H9 (cell line): ENCODE measurements around the gene RBFOX2. TPM values are rescaled to one million over a fixed set of nuclear protein-coding genes. Genes with fewer than 3 reads are reported as not detected.

Experiments
- DNase-seq: peaks from one replicate; pipeline ENCODE4 v3.0.0-alpha.2; 2017
- H2AFZ ChIP-seq: one replicate; pipeline ENCODE4 v1.6.1; 2013; ENCODE audit warnings: mild to moderate bottlenecking, low read length, control low read depth, moderate library complexity
- H2AK5ac ChIP-seq: 2 replicates; pipeline ENCODE4 v1.6.1; 2013; ENCODE audit warnings: low read length, control low read depth, mixed read lengths; ENCODE audit not compliant: insufficient read length
- H2BK120ac ChIP-seq: one replicate; pipeline ENCODE4 v1.6.1; 2013; ENCODE audit warnings: low read depth, mild to moderate bottlenecking, low read length, control low read depth, inconsistent platforms; ENCODE audit not compliant: poor library complexity, severe bottlenecking
- H2BK12ac ChIP-seq: 2 replicates; pipeline ENCODE4 v1.6.1; 2013; ENCODE audit warnings: low read length, control low read depth, mixed read lengths, low read depth; ENCODE audit not compliant: insufficient read length
- H2BK15ac ChIP-seq: 2 replicates; pipeline ENCODE4 v1.6.1; 2013; ENCODE audit warnings: low read depth, low read length, control low read depth
- H2BK20ac ChIP-seq: one replicate; pipeline ENCODE4 v1.6.1; 2013; ENCODE audit warnings: low read depth, mild to moderate bottlenecking, low read length, control low read depth, inconsistent platforms; ENCODE audit not compliant: poor library complexity, severe bottlenecking
- H2BK5ac ChIP-seq: 2 replicates; pipeline ENCODE4 v1.6.1; 2013; ENCODE audit warnings: low read length, control low read depth, mixed read lengths; ENCODE audit not compliant: insufficient read length
- H3K14ac ChIP-seq: 2 replicates; pipeline ENCODE4 v1.6.1; 2013; ENCODE audit warnings: low read length, control low read depth; ENCODE audit not compliant: insufficient read depth
- H3K18ac ChIP-seq: 2 replicates; pipeline ENCODE4 v1.6.1; 2013; ENCODE audit warnings: low read depth, mild to moderate bottlenecking, mixed read lengths, low read length, control low read depth; ENCODE audit not compliant: insufficient read length
- H3K23ac ChIP-seq: 2 replicates; pipeline ENCODE4 v1.6.1; 2013; ENCODE audit warnings: low read length, control low read depth, mixed read lengths, low read depth; ENCODE audit not compliant: insufficient read length
- H3K23me2 ChIP-seq: 2 replicates; pipeline ENCODE4 v1.6.1; 2013; ENCODE audit warnings: low read depth, mild to moderate bottlenecking, mixed read lengths, low read length, control low read depth; ENCODE audit not compliant: insufficient read length, poor library complexity, severe bottlenecking
- H3K27ac ChIP-seq: 2 replicates; pipeline ENCODE4 v1.5.1; 2013; ENCODE audit warnings: low read length, control low read depth, mixed read lengths, low read depth; ENCODE audit not compliant: insufficient read length
- H3K27me3 ChIP-seq: 2 replicates; pipeline ENCODE4 v1.6.1; 2013; ENCODE audit warnings: low read length, control low read depth, inconsistent platforms; ENCODE audit not compliant: insufficient read depth
- H3K4ac ChIP-seq: 2 replicates; pipeline ENCODE4 v1.6.1; 2013; ENCODE audit warnings: low read depth, mild to moderate bottlenecking, control low read depth, inconsistent platforms, low read length, moderate library complexity
- H3K4me1 ChIP-seq: 2 replicates; pipeline ENCODE4 v1.6.1; 2013; ENCODE audit warnings: low read length, control low read depth, inconsistent platforms; ENCODE audit not compliant: insufficient read depth
- H3K4me2 ChIP-seq: 2 replicates; pipeline ENCODE4 v1.6.1; 2013; ENCODE audit warnings: low read length, control low read depth, mixed read lengths; ENCODE audit not compliant: insufficient read length, insufficient read depth
- H3K56ac ChIP-seq: 2 replicates; pipeline ENCODE4 v1.6.1; 2013; ENCODE audit warnings: low read depth, mild to moderate bottlenecking, mixed read lengths, low read length, control low read depth; ENCODE audit not compliant: insufficient read length
- H3K79me1 ChIP-seq: 2 replicates; pipeline ENCODE4 v1.6.1; 2013; ENCODE audit warnings: low read depth, mild to moderate bottlenecking, moderate library complexity, low read length, control low read depth, inconsistent platforms; ENCODE audit not compliant: insufficient read depth, poor library complexity, severe bottlenecking
- H3K79me2 ChIP-seq: 2 replicates; pipeline ENCODE4 v1.6.1; 2013; ENCODE audit warnings: low read length, control low read depth, inconsistent platforms; ENCODE audit not compliant: insufficient read depth
- H3K9ac ChIP-seq: 2 replicates; pipeline ENCODE4 v1.6.1; 2013; ENCODE audit warnings: low read length, control low read depth, mixed read lengths; ENCODE audit not compliant: insufficient read length; ENCODE audit errors: extremely low read depth
- H3K9me3 ChIP-seq: one replicate; pipeline ENCODE4 v1.6.1; 2013; ENCODE audit warnings: low read depth, low read length, inconsistent platforms; ENCODE audit not compliant: control insufficient read depth
- H3T11ph ChIP-seq: one replicate; pipeline ENCODE4 v1.6.1; 2013; ENCODE audit warnings: mild to moderate bottlenecking, low read length, control low read depth, inconsistent platforms
- H4K20me1 ChIP-seq: one replicate; pipeline ENCODE4 v1.6.1; 2013; ENCODE audit not compliant: control insufficient read depth, insufficient read length, insufficient read depth
- H4K5ac ChIP-seq: 2 replicates; pipeline ENCODE4 v1.6.1; 2013; ENCODE audit warnings: low read depth, mild to moderate bottlenecking, mixed read lengths, low read length, control low read depth; ENCODE audit not compliant: insufficient read length
- H4K8ac ChIP-seq: replicated peaks from 2 replicates; pipeline ENCODE4 v1.6.1; 2013; ENCODE audit warnings: low read length, control low read depth, mixed read lengths, low read depth; ENCODE audit not compliant: insufficient read length
- H4K91ac ChIP-seq: 2 replicates; pipeline ENCODE4 v1.6.1; 2013; ENCODE audit warnings: low read depth, mild to moderate bottlenecking, moderate library complexity, mixed read lengths, low read length, control low read depth; ENCODE audit not compliant: insufficient read length
- H3K27ac Mint-ChIP-seq, 3 experiments: 2 replicates in 2 of 3; 3 replicates in 1 of 3; pipeline ENCODE4 v1.8.0; 2020 to 2021; ENCODE audit warnings: mixed read lengths in 3 of 3, mild to moderate bottlenecking in 1 of 3, moderate library complexity in 1 of 3
- H3K27me3 Mint-ChIP-seq: 2 replicates; pipeline ENCODE4 v1.8.0; 2021; ENCODE audit warnings: low read depth, mild to moderate bottlenecking, moderate library complexity, mixed read lengths
- H3K36me3 Mint-ChIP-seq, 3 experiments: 2 replicates in 2 of 3; 3 replicates in 1 of 3; pipeline ENCODE4 v1.8.0; 2020 to 2021; ENCODE audit warnings: low read depth in 3 of 3, mixed read lengths in 3 of 3; ENCODE audit not compliant: insufficient read depth in 1 of 3
- H3K4me1 Mint-ChIP-seq, 2 experiments: 2 replicates each; pipeline ENCODE4 v1.8.0; 2020; ENCODE audit warnings: mixed read lengths in 2 of 2
- H3K4me3 Mint-ChIP-seq, 2 experiments: 2 replicates in 1 of 2; 3 replicates in 1 of 2; pipeline ENCODE4 v1.8.0; 2020 to 2021; ENCODE audit warnings: mild to moderate bottlenecking in 2 of 2, mixed read lengths in 2 of 2, moderate library complexity in 1 of 2
- H3K9me3 Mint-ChIP-seq, 2 experiments: 2 replicates in 1 of 2; 3 replicates in 1 of 2; pipeline ENCODE4 v1.8.0; 2020; ENCODE audit warnings: mild to moderate bottlenecking in 2 of 2, mixed read lengths in 2 of 2, moderate library complexity in 1 of 2
- WGBS: extraction: QIAGEN DNeasy Blood & Tissue Kit; methylation state at CpG from one replicate; pipeline ENCODE4 v1.1.7; 2013; ENCODE audit warnings: missing lambda C conversion rate, low lambda C conversion rate, mixed read lengths; ENCODE audit not compliant: insufficient read length; ENCODE audit errors: extremely low coverage; 5-methylcytosine and 5-hydroxymethylcytosine counted together
- total RNA-seq: library from RNA; stranded (reverse); gene quantifications from 2 replicates; pipeline ENCODE4 v1.2.1, GENCODE V29; 2021
- TF ChIP-seq, protein P1 (sequence below): fragments of 200-600 bp; sonication (generic); conservative IDR thresholded peaks from 3 replicates; pipeline ENCODE4 v1.8.0; 2021; ENCODE audit warnings: antibody characterized with exemption, mild to moderate bottlenecking

Gene RBFOX2
- total RNA-seq, 1 experiment from 2014 or later = 84.7 TPM

DNA sequence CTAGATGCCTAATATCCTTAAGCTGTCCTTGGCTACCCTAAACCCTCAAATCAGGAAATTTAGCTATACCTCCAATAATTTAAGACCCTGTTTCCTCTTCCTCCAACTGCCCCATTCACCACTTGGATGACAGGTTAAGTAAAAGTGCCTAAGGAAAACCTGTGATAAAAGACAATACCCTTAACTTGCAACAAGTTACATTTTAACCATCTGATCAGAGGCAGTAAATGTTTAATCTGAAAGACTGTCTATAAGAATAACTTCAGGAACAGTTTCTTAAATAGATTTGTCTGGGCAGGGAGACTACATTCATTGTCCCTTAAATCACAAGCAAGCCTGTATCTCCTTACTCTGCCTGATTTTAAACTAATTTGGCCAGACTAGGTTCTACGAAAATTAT is 181.8 kb downstream of the RBFOX2 start:
- Histone ChIP-seq H2BK12ac (no peak overlapping the region), H3K23me2 (no peaks in the 10 kb centered on the region), H3K18ac (no peak overlapping the region), H2BK120ac (no peak overlapping the region), H2BK5ac (no peak overlapping the region), H3K27me3 (no peaks in the 10 kb centered on the region), H3K9ac (no peak overlapping the region), H3K14ac (no peak overlapping the region), H3K79me1 (peaks cover 8% of the 10 kb centered on the region), H3K27ac (no peak overlapping the region), H4K91ac (no peak overlapping the region), H2AFZ (no peak overlapping the region), H3K9me3 (no peaks in the 10 kb centered on the region), H3K4ac (no peak overlapping the region), H4K8ac (no peak overlapping the region), H2BK15ac (no peak overlapping the region), H3K23ac (no peak overlapping the region), H3K4me1 (no peaks in the 10 kb centered on the region; the same call in 1 of the 2 replicates), H2BK20ac (no peak overlapping the region), H4K20me1 (no peaks in the 10 kb centered on the region), H3K79me2 (no peaks in the 10 kb centered on the region; the same call in 1 of the 2 replicates), H4K5ac (no peak overlapping the region), H3T11ph (no peak overlapping the region), H3K56ac (no peak overlapping the region), H2AK5ac (no peak overlapping the region), H3K4me2 (no peak overlapping the region)
- no CpG with 5 or more reads among the region's 1 CpG for WGBS
- H3K27me3 Mint-ChIP-seq = no peaks in the 10 kb centered on the region
- H3K27ac Mint-ChIP-seq = peak overlapping the region in 1 of 3 experiments; percentile 79; a peak in 2 of 7 replicates
- H3K36me3 Mint-ChIP-seq = no peaks in the 10 kb centered on the region
- H3K4me1 Mint-ChIP-seq = peaks cover 24 to 34% of the 10 kb centered on the region in 2 experiments
- TF ChIP-seq, protein P1, sequence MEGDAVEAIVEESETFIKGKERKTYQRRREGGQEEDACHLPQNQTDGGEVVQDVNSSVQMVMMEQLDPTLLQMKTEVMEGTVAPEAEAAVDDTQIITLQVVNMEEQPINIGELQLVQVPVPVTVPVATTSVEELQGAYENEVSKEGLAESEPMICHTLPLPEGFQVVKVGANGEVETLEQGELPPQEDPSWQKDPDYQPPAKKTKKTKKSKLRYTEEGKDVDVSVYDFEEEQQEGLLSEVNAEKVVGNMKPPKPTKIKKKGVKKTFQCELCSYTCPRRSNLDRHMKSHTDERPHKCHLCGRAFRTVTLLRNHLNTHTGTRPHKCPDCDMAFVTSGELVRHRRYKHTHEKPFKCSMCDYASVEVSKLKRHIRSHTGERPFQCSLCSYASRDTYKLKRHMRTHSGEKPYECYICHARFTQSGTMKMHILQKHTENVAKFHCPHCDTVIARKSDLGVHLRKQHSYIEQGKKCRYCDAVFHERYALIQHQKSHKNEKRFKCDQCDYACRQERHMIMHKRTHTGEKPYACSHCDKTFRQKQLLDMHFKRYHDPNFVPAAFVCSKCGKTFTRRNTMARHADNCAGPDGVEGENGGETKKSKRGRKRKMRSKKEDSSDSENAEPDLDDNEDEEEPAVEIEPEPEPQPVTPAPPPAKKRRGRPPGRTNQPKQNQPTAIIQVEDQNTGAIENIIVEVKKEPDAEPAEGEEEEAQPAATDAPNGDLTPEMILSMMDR = no peak
- no peak for DNase-seq
- H3K9me3 Mint-ChIP-seq = no peaks in the 10 kb centered on the region
- H3K4me3 Mint-ChIP-seq = no peak overlapping the region
